ENCODE data around the gene ACOX3.

ACOX3 gene

GRCh38 chr4:8331575-8331955, 109.0 kb downstream of the ACOX3 start:
- no peak for DNase-seq

GRCh38 chr4:8330821-8331574, 109.5 kb downstream of the ACOX3 start:
- no peak for DNase-seq

- no peak for DNase-seq
These were observed 110.4 kb downstream of the ACOX3 start for GRCh38 chr4:8329859-8330761.

GRCh38 chr4:8329560-8329858, 111.0 kb downstream of the ACOX3 start:
- no peak for DNase-seq

- no peak for DNase-seq
These were observed 111.5 kb downstream of the ACOX3 start for GRCh38 chr4:8328866-8329559.

- DNase-seq: no peak
These were observed 112.1 kb downstream of the ACOX3 start for GRCh38 chr4:8328456-8328855.

- no peak for DNase-seq
These were observed 114.3 kb downstream of the ACOX3 start for GRCh38 chr4:8326206-8326605.

- no peak for DNase-seq
These were observed 115.1 kb downstream of the ACOX3 start for GRCh38 chr4:8325291-8325973.

GRCh38 chr4:8324640-8325239, 115.8 kb downstream of the ACOX3 start:
- DNase-seq: no peak

- no peak for DNase-seq
These were observed 116.5 kb downstream of the ACOX3 start for GRCh38 chr4:8323947-8324555.

- no peak for DNase-seq
These were observed 117.5 kb downstream of the ACOX3 start for GRCh38 chr4:8322794-8323704.

GRCh38 chr4:8321771-8322170, 118.8 kb downstream of the ACOX3 start:
- DNase-seq: no peak

- no peak for DNase-seq
These were observed 119.3 kb downstream of the ACOX3 start for GRCh38 chr4:8321220-8321619.

GRCh38 chr4:8320386-8320750, 120.2 kb downstream of the ACOX3 start:
- DNase-seq: no peak

- DNase-seq: no peak
These were observed 120.7 kb downstream of the ACOX3 start for GRCh38 chr4:8319731-8320385.

- no peak for DNase-seq
These were observed 121.5 kb downstream of the ACOX3 start for GRCh38 chr4:8319061-8319460.

GRCh38 chr4:8318509-8318908, 122.0 kb downstream of the ACOX3 start:
- DNase-seq: no peak

GRCh38 chr4:8317474-8317873, 123.0 kb downstream of the ACOX3 start:
- no peak for DNase-seq

- DNase-seq: no peak
These were observed 123.6 kb downstream of the ACOX3 start for GRCh38 chr4:8316911-8317351.

Data from activated T-cell treated with anti-CD3 and anti-CD28 coated beads for 4 hours (primary cell).